Measurements from ENCODE around the gene DUS3L. TPM values are rescaled to one million over a fixed set of nuclear protein-coding genes. Genes with fewer than 3 reads are reported as not detected.
A peak's percentile ranks its signal among the peaks of the same experiment; 100 is the strongest.

Gene DUS3L
- total and polyA plus RNA-seq, 2 donors (not counting 3 experiments of a cell fraction or from before 2014, with no cell fraction given) = 25.8 to 38.9 TPM

- no peak overlapping the region for H3K9ac ChIP-seq (replicated peaks; ENCODE audit: extremely low read depth, insufficient read depth, low read length)
These were observed 12.4 kb upstream of the DUS3L start for GRCh38 chr19:5803441-5803751.

More at GRCh38 chr19:5803441-5803751, 12.4 kb upstream of the DUS3L start:
- no peaks in the 10 kb centered on the region for H4K20me1 ChIP-seq (replicated peaks; ENCODE audit: control insufficient read depth, extremely low read depth, insufficient read depth, low read length)
- peaks cover 2% of the 10 kb centered on the region for H3K9me1 ChIP-seq (replicated peaks; ENCODE audit: control insufficient read depth, extremely low read depth, insufficient read depth, low read length)
- dilution Hi-C loops (cut with MboI; ENCODE audit: extremely low pct_ligation_motif_present, low sequenced_read_pairs) = no loop called here
- H3K4me3 ChIP-seq (replicated peaks in 1 of 3; ENCODE audit: insufficient read depth in 1 of 3, low read depth in 1 of 3, low read length in 3 of 3) = peak overlapping the region in 1 of 3 experiments; percentile 2
- FAIRE-seq = no peak
- H3K27me3 ChIP-seq (ENCODE audit: control insufficient read depth in 2 of 2, insufficient read depth in 2 of 2, low read length in 2 of 2) = peaks cover 2 to 7% of the 10 kb centered on the region in 2 experiments
- intact Hi-C loops (cut with micrococcal nuclease) = loop anchor here (10.0 kb wide), 1 partner anchor 181 kb away; no protein-coding TSS in a partner anchor
- no peaks in the 10 kb centered on the region for H3K79me2 ChIP-seq (ENCODE audit: control insufficient read depth, insufficient read depth, low read length)
- DNase-seq (ENCODE audit: low read depth, low spot score) = no peak
- ChIA-PET CTCF (interaction anchor here (0.5 to 2.3 kb wide), 45 partner anchors 8 to 396 kb away, joined by 3 to 76 read pairs (median 6); partner anchors contain the start of genes CATSPERD, DUS3L, FUT6 and NDUFA11), POLR2A (interaction anchor here (0.9 to 1.1 kb wide), 3 partner anchors 25 to 164 kb away, joined by 3 to 14 read pairs (median 4); partner anchors contain the start of gene VMAC)
- H3K36me3 ChIP-seq (ENCODE audit: control insufficient read depth in 2 of 2, extremely low read depth in 1 of 2, insufficient read depth in 2 of 2, low read length in 2 of 2) = no peaks in the 10 kb centered on the region
- peak overlapping the region; percentile 45 for H3K4me2 ChIP-seq (ENCODE audit: insufficient read depth, low read length)
- no peak overlapping the region for H3K27ac ChIP-seq (ENCODE audit: insufficient read depth, low read depth, low read length)
- H2AFZ ChIP-seq (ENCODE audit: low read depth, low read length) = peak overlapping the region; percentile 78
- H3K9me3 ChIP-seq (replicated peaks; ENCODE audit: control insufficient read depth, insufficient read depth, low read length) = no peaks in the 10 kb centered on the region
- BruUV-seq (replicated peaks) = no TSS peak
- TF ChIP-seq POLR2AphosphoS5 (IDR thresholded peaks at IDR 0.05; ENCODE audit: insufficient read depth, low read depth, low read length) (no peak), CTCF (IDR thresholded peaks at IDR 0.05; ENCODE audit: extremely low read depth in 1 of 2, insufficient read depth in 1 of 2, low read depth in 1 of 2, low read length in 2 of 2) (no peak), EZH2 (IDR thresholded peaks at IDR 0.05; ENCODE audit: borderline replicate concordance, low read depth, low read length, severe bottlenecking) (no peak)
- peaks cover 5% of the 10 kb centered on the region for H3K4me1 ChIP-seq (ENCODE audit: control insufficient read depth, extremely low read depth, insufficient read depth, low read length)

Data from endothelial cell of umbilical vein (primary cell).